ENCODE results near the gene PNPLA7.

DNA sequence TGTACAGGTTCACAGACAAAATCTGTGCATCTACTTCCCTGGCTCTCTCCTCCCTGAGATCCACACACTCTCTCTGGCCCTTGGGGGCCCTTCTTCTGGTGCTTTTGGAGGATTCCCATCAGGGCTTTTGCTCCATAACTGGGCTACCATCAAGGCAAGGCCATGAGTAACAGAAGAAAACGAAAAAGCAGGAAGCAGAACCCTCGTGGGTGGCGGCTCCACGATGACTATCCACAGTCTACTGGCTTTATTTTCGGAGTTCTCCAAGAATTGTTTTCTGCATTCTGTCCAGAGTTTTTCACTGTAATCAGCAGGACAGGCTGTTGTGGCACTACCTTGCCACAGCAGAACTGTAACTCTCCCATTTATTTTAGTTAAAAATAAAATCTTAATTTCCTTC lies 19.9 kb downstream of the PNPLA7 start:
- no peak for TF ChIP-seq CTCF (IDR thresholded peaks at IDR 0.05)
- TF ChIP-seq POLR2AphosphoS5 (IDR thresholded peaks at IDR 0.05; ENCODE audit: low read depth, low read length) = no peak
- no peak for TF ChIP-seq REST (IDR thresholded peaks at IDR 0.05; ENCODE audit: insufficient read depth in 1 of 2, low read depth in 2 of 2, low read length in 1 of 2)

Measured in Panc1 (cell line).